ENCODE measurements around the gene MYL3.

Gene MYL3

DNA sequence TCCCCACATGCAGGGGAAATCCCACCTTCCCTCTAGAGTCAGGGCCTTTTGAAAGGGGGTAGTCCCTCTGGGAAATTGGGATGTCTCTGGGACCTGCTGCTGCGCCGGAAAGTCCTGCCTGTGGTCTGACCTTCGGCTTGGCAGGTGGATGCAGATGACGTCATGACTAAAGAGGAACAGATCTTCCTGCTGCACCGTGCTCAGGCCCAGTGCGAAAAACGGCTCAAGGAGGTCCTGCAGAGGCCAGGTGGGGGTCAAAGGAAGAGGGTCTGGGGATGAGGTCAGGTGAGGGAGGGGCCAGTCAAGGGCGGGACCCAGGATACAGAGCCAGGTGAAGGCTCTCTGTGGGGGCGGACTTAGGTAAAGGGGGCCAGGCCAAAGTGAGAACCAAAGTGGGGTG, 30.5 kb upstream of the MYL3 start:
- Histone ChIP-seq H3K36me3 (ENCODE audit: control insufficient read depth, low read length) (no peaks in the 10 kb centered on the region), H3K4me3 (ENCODE audit: low read length) (no peak overlapping the region), H3K4me2 (ENCODE audit: low read length) (no peak overlapping the region), H3K79me2 (ENCODE audit: control insufficient read depth, low read length) (no peaks in the 10 kb centered on the region), H3K4me1 (ENCODE audit: control insufficient read depth, low read length) (peaks cover 17% of the 10 kb centered on the region), H3K27me3 (ENCODE audit: control insufficient read depth, low read length) (peaks cover 44% of the 10 kb centered on the region), H3K9me3 (ENCODE audit: control insufficient read depth, insufficient read depth, low read length) (no peaks in the 10 kb centered on the region), H3F3A (ENCODE audit: control insufficient read depth, insufficient read depth) (no peaks in the 10 kb centered on the region), H4K20me1 (ENCODE audit: control insufficient read depth, insufficient read depth, low read depth, low read length) (no peaks in the 10 kb centered on the region), H3K9me2 (replicated peaks; ENCODE audit: control insufficient read depth, low read length) (no peaks in the 10 kb centered on the region), H3K27ac (ENCODE audit: low read depth, low read length) (no peak overlapping the region)
- TF ChIP-seq, protein P1, sequence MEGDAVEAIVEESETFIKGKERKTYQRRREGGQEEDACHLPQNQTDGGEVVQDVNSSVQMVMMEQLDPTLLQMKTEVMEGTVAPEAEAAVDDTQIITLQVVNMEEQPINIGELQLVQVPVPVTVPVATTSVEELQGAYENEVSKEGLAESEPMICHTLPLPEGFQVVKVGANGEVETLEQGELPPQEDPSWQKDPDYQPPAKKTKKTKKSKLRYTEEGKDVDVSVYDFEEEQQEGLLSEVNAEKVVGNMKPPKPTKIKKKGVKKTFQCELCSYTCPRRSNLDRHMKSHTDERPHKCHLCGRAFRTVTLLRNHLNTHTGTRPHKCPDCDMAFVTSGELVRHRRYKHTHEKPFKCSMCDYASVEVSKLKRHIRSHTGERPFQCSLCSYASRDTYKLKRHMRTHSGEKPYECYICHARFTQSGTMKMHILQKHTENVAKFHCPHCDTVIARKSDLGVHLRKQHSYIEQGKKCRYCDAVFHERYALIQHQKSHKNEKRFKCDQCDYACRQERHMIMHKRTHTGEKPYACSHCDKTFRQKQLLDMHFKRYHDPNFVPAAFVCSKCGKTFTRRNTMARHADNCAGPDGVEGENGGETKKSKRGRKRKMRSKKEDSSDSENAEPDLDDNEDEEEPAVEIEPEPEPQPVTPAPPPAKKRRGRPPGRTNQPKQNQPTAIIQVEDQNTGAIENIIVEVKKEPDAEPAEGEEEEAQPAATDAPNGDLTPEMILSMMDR (IDR thresholded peaks at IDR 0.05; ENCODE audit: low read depth, low read length, poor library complexity, severe bottlenecking), result no peak
- TF ChIP-seq EZH2phosphoT487 (IDR thresholded peaks at IDR 0.05; ENCODE audit: borderline replicate concordance, low read length), result no peak

DNA sequence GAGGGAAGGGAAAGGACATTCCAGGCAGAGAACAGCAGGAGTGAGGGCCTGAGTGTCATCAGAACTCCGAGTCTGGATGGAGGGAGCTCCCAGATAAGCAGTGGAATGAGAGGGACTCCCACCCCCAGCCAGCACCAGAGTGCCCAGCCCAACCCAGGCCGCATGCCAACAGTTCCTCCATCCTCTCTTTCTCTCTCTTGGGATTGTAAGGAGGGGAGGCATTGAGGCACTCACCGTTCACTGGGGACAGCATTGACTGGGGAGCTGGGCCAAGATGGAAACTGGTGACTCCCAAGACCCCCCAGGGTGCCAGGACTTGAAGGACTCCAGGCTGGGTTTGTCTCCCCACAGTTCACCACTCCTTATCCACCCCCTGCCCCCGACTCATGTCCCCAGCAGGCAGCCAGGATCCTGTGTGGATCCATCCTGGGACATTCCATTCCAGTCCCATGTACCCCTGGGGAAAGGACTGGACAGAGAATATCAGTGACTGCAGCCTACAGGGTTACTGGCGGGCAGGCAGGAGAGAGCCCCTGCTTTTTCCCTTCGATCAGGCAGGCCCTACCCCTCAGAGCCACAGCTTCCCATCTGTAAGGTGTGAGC, 30.0 kb upstream of the MYL3 start:
- H3F3A ChIP-seq (ENCODE audit: control insufficient read depth, insufficient read depth), result no peaks in the 10 kb centered on the region
- peaks cover 12% of the 10 kb centered on the region for H3K4me1 ChIP-seq (ENCODE audit: control insufficient read depth, low read length)
- no peaks in the 10 kb centered on the region for H4K20me1 ChIP-seq (ENCODE audit: control insufficient read depth, insufficient read depth, low read depth, low read length)
- no peak for TF ChIP-seq EZH2phosphoT487 (IDR thresholded peaks at IDR 0.05; ENCODE audit: borderline replicate concordance, low read length)
- TF ChIP-seq, protein P1 (IDR thresholded peaks at IDR 0.05; ENCODE audit: low read depth, low read length, poor library complexity, severe bottlenecking), result no peak
- no peaks in the 10 kb centered on the region for H3K9me2 ChIP-seq (replicated peaks; ENCODE audit: control insufficient read depth, low read length)
- H3K4me3 ChIP-seq (ENCODE audit: low read length), result no peak overlapping the region
- H3K27ac ChIP-seq (ENCODE audit: low read depth, low read length), result no peak overlapping the region
- no peak overlapping the region; the same call in 1 of the 2 replicates for H3K4me2 ChIP-seq (ENCODE audit: low read length)
- H3K79me2 ChIP-seq (ENCODE audit: control insufficient read depth, low read length), result no peaks in the 10 kb centered on the region
- H3K27me3 ChIP-seq (ENCODE audit: control insufficient read depth, low read length), result peaks cover 42% of the 10 kb centered on the region
- no peaks in the 10 kb centered on the region for H3K9me3 ChIP-seq (ENCODE audit: control insufficient read depth, insufficient read depth, low read length)
- no peaks in the 10 kb centered on the region for H3K36me3 ChIP-seq (ENCODE audit: control insufficient read depth, low read length)

DNA sequence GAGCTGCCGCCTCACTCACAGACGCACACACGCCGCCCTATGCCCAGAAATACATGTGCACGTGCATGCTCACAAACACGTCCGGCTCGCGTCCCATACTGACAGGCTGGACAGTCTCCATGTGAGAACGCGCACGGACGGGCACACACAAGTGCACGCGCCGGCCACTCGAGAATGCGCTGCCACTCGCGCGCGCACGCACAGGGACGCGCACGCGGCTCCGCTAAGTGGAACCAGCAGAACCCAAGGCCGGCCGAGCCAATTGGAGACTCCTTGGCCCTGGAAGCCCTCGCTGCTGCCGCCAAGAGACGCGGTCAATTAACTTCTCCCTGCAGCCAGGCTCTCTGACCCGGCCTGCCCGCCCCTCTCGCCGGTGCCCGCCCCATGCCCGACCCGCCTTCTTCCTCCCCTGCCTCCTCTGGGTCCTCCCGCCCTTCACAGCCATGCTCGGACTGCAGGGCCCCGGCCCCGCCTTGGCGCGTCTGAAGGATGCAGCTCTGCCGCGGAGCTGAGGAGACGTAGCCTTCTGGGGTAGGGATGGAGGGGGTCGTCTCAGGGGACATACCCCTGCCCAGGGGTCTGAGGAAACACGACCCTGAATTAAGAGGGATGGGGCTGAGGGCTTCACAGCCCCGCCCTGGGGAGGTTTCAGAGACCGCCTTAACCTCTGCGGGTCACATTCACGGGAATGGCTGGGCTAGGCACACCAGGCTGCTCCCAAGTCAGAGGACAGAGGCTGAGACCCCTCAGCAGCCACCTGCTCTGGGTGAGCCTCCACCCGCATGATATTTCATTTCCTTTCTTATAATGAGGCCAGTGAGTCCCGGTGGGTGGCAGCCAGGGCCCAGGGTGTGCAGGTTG, 29.3 kb upstream of the MYL3 start:
- Histone ChIP-seq H3F3A (ENCODE audit: control insufficient read depth, insufficient read depth) (no peaks in the 10 kb centered on the region), H3K9me3 (ENCODE audit: control insufficient read depth, insufficient read depth, low read length) (no peaks in the 10 kb centered on the region), H3K79me2 (ENCODE audit: control insufficient read depth, low read length) (no peaks in the 10 kb centered on the region), H3K36me3 (ENCODE audit: control insufficient read depth, low read length) (no peaks in the 10 kb centered on the region), H3K4me1 (ENCODE audit: control insufficient read depth, low read length) (peaks cover 7% of the 10 kb centered on the region; the same call in 1 of the 2 replicates), H3K27ac (ENCODE audit: low read depth, low read length) (no peak overlapping the region), H3K4me2 (ENCODE audit: low read length) (peak overlapping the region; percentile 42), H4K20me1 (ENCODE audit: control insufficient read depth, insufficient read depth, low read depth, low read length) (no peaks in the 10 kb centered on the region), H3K27me3 (ENCODE audit: control insufficient read depth, low read length) (peaks cover 38% of the 10 kb centered on the region), H3K9me2 (replicated peaks; ENCODE audit: control insufficient read depth, low read length) (no peaks in the 10 kb centered on the region), H3K4me3 (ENCODE audit: low read length) (peak overlapping the region; percentile 13; the same call in 1 of the 2 replicates)
- TF ChIP-seq, protein P1 (IDR thresholded peaks at IDR 0.05; ENCODE audit: low read depth, low read length, poor library complexity, severe bottlenecking), result no peak
- peak; percentile 91; the same call in 1 of the 2 replicates for TF ChIP-seq EZH2phosphoT487 (IDR thresholded peaks at IDR 0.05; ENCODE audit: borderline replicate concordance, low read length)

Measured in DOHH2 (cell line).